GM10847 (cell line): ENCODE measurements around the gene KLHL29.

Experiments used
- POLR2A ChIP-seq: IDR thresholded peaks from 2 replicates; pipeline ENCODE4 v1.6.1; 2011; ENCODE audit not compliant: insufficient read length; ENCODE audit errors: extremely low read depth

KLHL29 gene

GRCh38 chr2:23563673-23564614 lies 179.0 kb downstream of the KLHL29 start:
- TF ChIP-seq POLR2A = no peak

GRCh38 chr2:23564615-23564960 lies 179.6 kb downstream of the KLHL29 start:
- TF ChIP-seq POLR2A = no peak

DNA sequence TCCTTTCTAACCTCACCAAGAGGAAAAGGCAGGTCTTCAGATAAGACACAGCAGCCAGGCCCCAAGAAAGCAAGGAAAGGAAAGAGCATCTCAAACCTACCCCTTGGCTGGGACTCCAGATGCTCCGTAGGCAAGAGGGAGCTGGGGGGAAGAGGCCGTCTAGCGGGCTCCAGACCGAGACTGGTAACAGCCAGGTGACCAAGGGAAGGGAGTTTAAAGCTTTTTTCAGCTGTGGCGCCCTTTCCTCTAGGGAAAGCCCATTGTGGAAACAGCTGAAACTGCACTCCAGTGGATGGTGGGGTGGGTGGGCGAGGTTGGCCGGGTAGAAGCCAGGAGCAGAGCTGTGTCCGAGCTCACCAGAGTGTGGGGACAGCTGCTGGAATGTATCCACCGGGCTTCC lies 180.4 kb downstream of the KLHL29 start:
- TF ChIP-seq POLR2A = no peak

- no peak for TF ChIP-seq POLR2A
These were observed 180.8 kb downstream of the KLHL29 start for GRCh38 chr2:23565814-23566213.

DNA sequence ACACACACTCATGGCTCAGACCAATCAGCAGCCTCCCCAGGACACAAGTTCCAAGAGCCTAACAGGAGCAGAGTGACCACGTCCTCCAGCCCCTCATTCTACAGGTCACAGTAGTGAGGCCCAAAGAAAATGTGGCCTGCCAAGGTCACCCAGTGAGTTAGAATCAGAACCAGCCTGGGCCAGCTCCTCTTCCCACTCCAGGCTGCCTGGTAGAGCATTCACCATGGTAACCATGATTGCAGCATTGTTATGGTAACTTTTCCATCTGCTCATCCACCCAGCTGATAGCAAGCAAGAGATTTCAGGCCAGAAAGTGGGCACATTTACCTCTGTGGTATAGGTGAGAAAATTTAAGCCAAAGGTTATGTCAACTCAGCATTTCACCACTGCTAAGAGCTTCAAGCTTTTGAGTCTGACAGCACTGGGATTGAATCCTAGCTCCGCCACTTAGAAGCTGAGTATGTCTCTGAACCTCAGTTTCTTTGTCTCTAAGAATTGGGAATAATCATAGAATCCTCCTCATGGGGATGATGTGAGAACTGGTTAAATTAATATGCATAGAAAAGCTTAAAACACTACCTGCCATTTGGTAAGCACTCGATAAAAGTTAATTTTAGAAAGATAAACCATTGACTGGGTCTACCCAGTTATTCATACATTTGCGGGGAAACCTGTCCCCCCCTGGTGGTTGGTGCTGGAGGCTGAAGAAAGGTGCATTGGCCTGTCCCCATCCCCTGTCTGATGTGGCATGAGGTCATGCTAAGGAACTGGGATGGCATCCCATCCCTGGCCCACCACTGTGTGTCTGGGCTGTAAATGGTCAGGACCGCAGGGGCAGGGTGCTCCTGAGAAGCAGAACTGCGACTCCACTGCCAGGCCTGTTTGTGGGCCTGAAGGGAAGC lies 181.5 kb downstream of the KLHL29 start:
- TF ChIP-seq POLR2A = no peak

DNA sequence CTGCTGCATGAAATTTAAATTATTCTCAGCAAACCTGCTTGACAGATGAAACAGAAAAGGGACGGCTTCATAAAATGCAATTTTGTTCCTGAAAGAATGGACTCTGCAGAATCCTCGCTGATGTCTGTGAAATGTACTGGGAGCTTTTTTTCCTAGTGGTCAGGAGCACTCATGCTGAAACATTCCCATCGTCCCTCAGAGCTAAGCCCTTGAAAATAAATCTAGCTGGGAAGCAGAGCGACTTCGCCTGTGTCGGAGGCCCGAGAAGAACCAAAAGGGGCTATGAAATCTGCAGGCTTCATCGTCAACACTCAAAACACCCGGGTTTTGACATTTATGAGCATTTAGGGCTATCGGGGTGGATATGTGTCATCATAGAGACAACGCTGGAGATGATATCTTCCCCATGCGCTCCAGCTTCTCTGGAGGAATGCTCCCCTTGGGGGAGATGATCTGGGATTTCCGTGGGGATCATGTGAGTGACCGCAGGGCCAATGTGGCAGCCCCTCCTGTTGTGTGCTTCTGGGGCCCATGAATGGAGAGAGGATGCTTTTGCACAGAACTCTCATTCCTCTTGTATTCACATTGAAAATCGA lies 182.3 kb downstream of the KLHL29 start:
- TF ChIP-seq POLR2A = no peak

GRCh38 chr2:23568211-23568610 lies 183.2 kb downstream of the KLHL29 start:
- TF ChIP-seq POLR2A = no peak

DNA sequence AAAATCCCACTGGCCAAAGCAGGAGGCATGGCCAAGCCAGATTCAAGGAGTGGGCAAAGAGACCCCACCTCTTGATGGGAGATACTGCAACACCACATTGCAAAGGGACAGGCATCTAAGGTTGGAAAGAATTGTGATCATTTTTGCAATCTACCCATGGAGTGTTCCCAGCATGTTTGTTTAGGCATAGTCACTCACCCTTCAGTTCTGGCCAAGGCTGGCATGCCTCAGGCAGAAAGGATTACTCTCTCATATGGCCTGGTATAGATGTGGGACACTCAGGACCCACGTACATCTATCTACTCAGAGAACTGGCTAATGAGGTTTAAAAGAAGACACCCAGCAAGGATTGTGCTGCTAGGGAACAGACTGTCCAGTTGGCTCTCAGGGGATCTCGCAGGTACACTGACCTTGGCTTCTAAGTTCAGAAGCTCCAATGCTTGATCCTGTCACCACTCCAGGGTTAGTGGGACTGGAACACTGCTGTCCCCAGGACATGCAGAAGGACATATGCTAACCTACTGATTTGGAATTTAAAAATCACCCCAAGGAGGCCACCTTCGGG lies 183.7 kb downstream of the KLHL29 start:
- no peak for TF ChIP-seq POLR2A

DNA sequence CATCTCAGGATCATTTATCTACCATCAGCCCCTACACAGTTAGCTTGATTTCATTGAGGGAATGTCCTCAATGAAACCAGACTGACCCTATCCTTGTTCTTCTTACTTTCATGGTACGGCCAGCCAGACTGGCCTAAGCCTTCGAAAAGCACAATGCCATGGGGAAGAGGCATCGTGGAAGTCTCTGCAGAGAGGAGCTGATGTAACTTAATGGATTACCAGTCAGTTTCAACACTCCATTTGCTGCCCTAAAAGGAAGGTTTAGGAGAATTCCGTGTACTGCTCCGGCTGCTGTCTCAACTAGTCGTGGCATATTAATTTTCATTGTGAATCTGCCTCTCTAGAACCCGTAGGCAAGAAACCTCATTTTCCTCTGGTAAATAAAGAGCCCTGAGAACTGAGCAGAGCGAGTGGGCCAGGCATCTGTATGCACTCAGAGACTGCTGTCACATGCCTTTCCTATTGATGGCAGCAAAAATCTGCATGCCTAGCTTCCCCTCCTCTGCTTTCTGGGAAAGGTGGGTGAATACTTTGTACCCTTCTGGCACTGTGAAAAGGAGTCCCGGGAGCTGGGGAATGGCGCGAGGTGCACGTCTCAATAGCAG lies 184.9 kb downstream of the KLHL29 start:
- TF ChIP-seq POLR2A = no peak

DNA sequence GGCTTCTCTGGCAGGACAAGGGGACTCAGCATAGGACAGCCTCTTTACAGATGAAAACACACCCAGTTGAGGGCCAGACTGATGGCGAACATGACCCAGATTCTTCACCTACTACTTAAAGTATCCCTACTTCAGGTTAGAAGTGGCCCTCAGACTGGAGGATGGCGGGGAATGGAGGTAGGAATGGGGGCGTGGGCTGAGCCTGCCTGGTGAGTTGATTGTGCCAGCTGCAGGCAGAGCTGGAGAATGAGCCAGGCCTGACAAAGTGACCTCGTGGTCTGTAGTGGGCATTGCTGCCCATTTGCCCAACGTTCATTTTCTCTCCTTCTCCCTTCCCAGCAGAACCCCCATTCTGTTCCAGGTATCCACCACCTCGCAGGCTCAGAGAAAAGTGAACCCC lies 186.1 kb downstream of the KLHL29 start:
- no peak for TF ChIP-seq POLR2A

- no peak for TF ChIP-seq POLR2A
These were observed 186.7 kb downstream of the KLHL29 start for GRCh38 chr2:23571527-23572282.

GRCh38 chr2:23574919-23575654 lies 190.1 kb downstream of the KLHL29 start:
- no peak for TF ChIP-seq POLR2A

GRCh38 chr2:23578964-23579671 lies 194.1 kb downstream of the KLHL29 start:
- TF ChIP-seq POLR2A = no peak

DNA sequence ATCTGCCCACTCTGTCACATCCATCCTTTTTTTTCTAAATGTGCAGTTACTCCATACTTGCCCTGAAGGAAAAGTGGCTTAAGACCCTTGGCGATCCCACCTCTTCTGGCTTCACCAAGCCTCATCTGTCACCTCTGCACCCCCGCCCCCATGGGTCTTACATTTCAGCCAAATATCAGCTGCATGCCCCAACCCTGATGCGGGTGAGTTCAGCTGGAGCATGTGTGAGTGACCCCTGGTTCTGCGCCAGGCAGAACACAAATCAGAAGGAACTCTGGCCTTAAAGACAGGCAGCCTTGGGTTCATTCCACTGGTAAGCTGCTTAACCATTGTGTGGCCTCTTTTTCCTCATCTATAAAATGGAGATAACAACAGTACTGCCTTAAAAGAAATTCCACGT lies 194.7 kb downstream of the KLHL29 start:
- no peak for TF ChIP-seq POLR2A
